IMR-90 (cell line): Measurements from ENCODE around the gene LIX1. TPM values are rescaled to one million over a fixed set of nuclear protein-coding genes. Genes with fewer than 3 reads are reported as not detected.

Source experiments
- ATAC-seq: fragments of 200-7000 bp; cut with Tn5 transposase; 2 replicates; pipeline ENCODE4 v1.9.1; 2020; ENCODE audit warnings: low read depth, mild to moderate bottlenecking, moderate library complexity
- BruUV-seq: library from RNA; stranded (reverse); fragments of 400-500 nt; replicated peaks from 2 replicates; lab custom pipeline; 2021; lab: Mats Ljungman, UMichigan
- CTCF ChIA-PET: fragments of 300-600 bp; formaldehyde crosslinking; extraction: SDS; loops from one replicate; lab custom pipeline; 2021; ENCODE audit warnings: antibody characterized with exemption; lab: Yijun Ruan, JAX
- POLR2A ChIA-PET: fragments of 300-600 bp; sonication (Branson Sonifier 250); formaldehyde crosslinking; loops from one replicate; lab custom pipeline; 2022; ENCODE audit warnings: antibody characterized with exemption; ENCODE audit not compliant: unreplicated experiment; lab: Charles Lee
- DNase-seq: peaks from one replicate; pipeline ENCODE4 v3.0.0; 2013
- H2AFZ ChIP-seq: replicated peaks from 2 replicates; pipeline ENCODE3; 2013; ENCODE audit warnings: low read length, mild to moderate bottlenecking; ENCODE audit not compliant: poor library complexity
- H2AK5ac ChIP-seq: 2 replicates; pipeline ENCODE4 v1.6.1; 2013; ENCODE audit warnings: low read depth, low read length, inconsistent platforms
- H2AK9ac ChIP-seq: replicated peaks from 2 replicates; pipeline ENCODE3; 2013; ENCODE audit warnings: mild to moderate bottlenecking, low read depth, low read length, moderate library complexity; ENCODE audit not compliant: poor library complexity
- H2BK120ac ChIP-seq: 2 replicates; pipeline ENCODE4 v1.6.1; 2013; ENCODE audit warnings: low read depth, low read length, inconsistent platforms
- H2BK15ac ChIP-seq: 3 replicates; pipeline ENCODE4 v1.6.1; 2013; ENCODE audit warnings: low read depth, low read length, inconsistent platforms
- H2BK20ac ChIP-seq: 2 replicates; pipeline ENCODE4 v1.6.1; 2013; ENCODE audit warnings: low read depth, mild to moderate bottlenecking, inconsistent platforms, low read length, moderate library complexity
- H2BK5ac ChIP-seq: 2 replicates; pipeline ENCODE4 v1.6.1; 2013; ENCODE audit warnings: mild to moderate bottlenecking, low read depth, low read length, inconsistent platforms; ENCODE audit not compliant: poor library complexity, severe bottlenecking
- H3K14ac ChIP-seq: replicated peaks from 2 replicates; pipeline ENCODE4 v1.6.1; 2013; ENCODE audit warnings: low read depth, low read length, inconsistent platforms
- H3K18ac ChIP-seq: 2 replicates; pipeline ENCODE4 v1.6.1; 2013; ENCODE audit warnings: low read depth, low read length, control low read depth
- H3K23ac ChIP-seq: 2 replicates; pipeline ENCODE4 v1.6.1; 2013; ENCODE audit warnings: low read depth, low read length, inconsistent platforms
- H3K27ac ChIP-seq: 2 replicates; pipeline ENCODE4 v1.5.1; 2013; ENCODE audit warnings: mild to moderate bottlenecking, control low read depth, low read length; ENCODE audit not compliant: insufficient read depth
- H3K27me3 ChIP-seq: 2 replicates; pipeline ENCODE4 v1.6.1; 2013; ENCODE audit warnings: low read length; ENCODE audit not compliant: control insufficient read depth, insufficient read depth
- H3K36me3 ChIP-seq: 2 replicates; pipeline ENCODE4 v1.6.1; 2013; ENCODE audit warnings: low read length, mixed read lengths; ENCODE audit not compliant: control insufficient read depth, insufficient read depth
- H3K4ac ChIP-seq: 2 replicates; pipeline ENCODE4 v1.6.1; 2013; ENCODE audit warnings: low read depth, low read length, inconsistent platforms
- H3K4me1 ChIP-seq: 2 replicates; pipeline ENCODE4 v1.6.1; 2013; ENCODE audit warnings: low read length, mixed read lengths; ENCODE audit not compliant: control insufficient read depth, insufficient read depth
- H3K4me2 ChIP-seq: 2 replicates; pipeline ENCODE4 v1.6.1; 2013; ENCODE audit warnings: low read depth, mild to moderate bottlenecking, control low read depth, low read length, moderate library complexity
- H3K4me3 ChIP-seq: 2 replicates; pipeline ENCODE4 v1.5.1; 2013; ENCODE audit warnings: low read depth, mild to moderate bottlenecking, control low read depth, low read length, moderate library complexity; ENCODE audit not compliant: insufficient read depth
- H3K56ac ChIP-seq: 2 replicates; pipeline ENCODE4 v1.6.1; 2013; ENCODE audit warnings: low read length, inconsistent platforms; ENCODE audit not compliant: insufficient read depth; ENCODE audit errors: extremely low read depth
- H3K79me1 ChIP-seq, 2 experiments: 2 replicates each; pipeline ENCODE4 v1.6.1; 2013; ENCODE audit warnings: low read length in 2 of 2, inconsistent platforms in 1 of 2, low read depth in 1 of 2
- H3K9ac ChIP-seq: 2 replicates; pipeline ENCODE4 v1.6.1; 2013; ENCODE audit warnings: low read depth, low read length, control low read depth
- H3K9me1 ChIP-seq: 2 replicates; pipeline ENCODE4 v1.6.1; 2013; ENCODE audit warnings: low read length, inconsistent platforms; ENCODE audit not compliant: insufficient read depth
- H3K9me3 ChIP-seq: 2 replicates; pipeline ENCODE4 v1.6.1; 2013; ENCODE audit warnings: low read length; ENCODE audit not compliant: control insufficient read depth, insufficient read depth
- H4K20me1 ChIP-seq: 2 replicates; pipeline ENCODE4 v1.6.1; 2013; ENCODE audit warnings: low read length, inconsistent platforms; ENCODE audit not compliant: insufficient read depth
- H4K5ac ChIP-seq: 2 replicates; pipeline ENCODE4 v1.6.1; 2013; ENCODE audit warnings: mild to moderate bottlenecking, low read depth, low read length, control low read depth
- H4K8ac ChIP-seq, 2 experiments: 2 replicates each; pipeline ENCODE4 v1.6.1; 2013; ENCODE audit warnings: low read depth in 2 of 2, low read length in 2 of 2, control low read depth in 1 of 2, inconsistent platforms in 1 of 2
- H4K91ac ChIP-seq: 2 replicates; pipeline ENCODE4 v1.6.1; 2013; ENCODE audit warnings: low read depth, low read length, inconsistent platforms; ENCODE audit not compliant: insufficient read depth
- BHLHE40 ChIP-seq: fragments of 150-350 bp; IDR thresholded peaks from 2 replicates; pipeline ENCODE4 v1.6.1; 2016; ENCODE audit warnings: mild to moderate bottlenecking, low read depth, low read length
- CEBPB ChIP-seq: IDR thresholded peaks from 2 replicates; pipeline ENCODE4 v1.6.1; 2012; ENCODE audit warnings: low read depth, low read length, improper control_type of control experiment
- FOS ChIP-seq: fragments of 150-350 bp; IDR thresholded peaks from 2 replicates; pipeline ENCODE4 v1.6.1; 2016; ENCODE audit warnings: low read depth, low read length
- MAZ ChIP-seq: IDR thresholded peaks from 2 replicates; pipeline ENCODE4 v1.6.1; 2012; ENCODE audit warnings: low read depth, mild to moderate bottlenecking, low read length, improper control_type of control experiment, moderate library complexity, borderline replicate concordance
- NFE2L2 ChIP-seq: fragments of 150-350 bp; IDR thresholded peaks from 2 replicates; pipeline ENCODE4 v1.6.1; 2016; ENCODE audit warnings: low read depth, mild to moderate bottlenecking, low read length
- RCOR1 ChIP-seq: IDR thresholded peaks from 2 replicates; pipeline ENCODE4 v1.6.1; 2012; ENCODE audit warnings: mild to moderate bottlenecking, low read length, improper control_type of control experiment; ENCODE audit not compliant: insufficient replicate concordance
- RFX5 ChIP-seq: IDR thresholded peaks from 2 replicates; pipeline ENCODE4 v1.8.0; 2012; ENCODE audit warnings: low read depth, mild to moderate bottlenecking, low read length, moderate library complexity
- USF2 ChIP-seq: fragments of 150-350 bp; IDR thresholded peaks from 2 replicates; pipeline ENCODE4 v1.6.1; 2017; ENCODE audit warnings: mild to moderate bottlenecking, antibody characterized with exemption, low read length, low read depth
- WGBS, 2 experiments: methylation state at CpG; one replicate each; pipeline versions ENCODE4 v1.1.5 to v1.1.7; 2013; ENCODE audit warnings: missing lambda C conversion rate in 2 of 2; ENCODE audit not compliant: insufficient read length in 1 of 2; ENCODE audit errors: extremely low coverage in 2 of 2; 5-methylcytosine and 5-hydroxymethylcytosine counted together
- dilution Hi-C: fragments of 300-500 bp; cut with HindIII; formaldehyde crosslinking; loops from one replicate; pipeline ENCODE4 v1.14.3; 2018; ENCODE audit warnings: low sequenced_read_pairs; ENCODE audit not compliant: unreplicated experiment
- in situ Hi-C: fragments of 300-500 bp; cut with MboI; formaldehyde crosslinking; loops from 3 replicates; pipeline ENCODE4 v1.14.3; 2019; ENCODE audit warnings: low sequenced_read_pairs, inconsistent platforms, mixed read lengths
- intact Hi-C: fragments of 100-400 bp; cut with micrococcal nuclease; formaldehyde crosslinking; loops from 2 replicates; pipeline ENCODE4 v1.10.0; 2022
- polyA plus RNA-seq, 3 experiments: library from polyadenylated mRNA; depleted of rRNA; stranded (reverse); fragments of >200 nt; gene quantifications; 2 replicates each; pipeline ENCODE4 v1.2.3, GENCODE V29; 2012; ENCODE audit warnings: low replicate concordance in 1 of 3
- total RNA-seq: library from RNA; depleted of rRNA; stranded (reverse); fragments of >200 nt; gene quantifications from 2 replicates; pipeline ENCODE4 v1.2.3, GENCODE V29; 2012
- TF ChIP-seq, protein P1 (sequence below): conservative IDR thresholded peaks from 2 replicates; pipeline ENCODE4 v1.5.1; 2012; ENCODE audit warnings: mild to moderate bottlenecking, low read depth, low read length, improper control_type of control experiment

LIX1 gene
- total and polyA plus RNA-seq, 2 of the 4 experiments (the other 2 are of a cell fraction): not detected

DNA sequence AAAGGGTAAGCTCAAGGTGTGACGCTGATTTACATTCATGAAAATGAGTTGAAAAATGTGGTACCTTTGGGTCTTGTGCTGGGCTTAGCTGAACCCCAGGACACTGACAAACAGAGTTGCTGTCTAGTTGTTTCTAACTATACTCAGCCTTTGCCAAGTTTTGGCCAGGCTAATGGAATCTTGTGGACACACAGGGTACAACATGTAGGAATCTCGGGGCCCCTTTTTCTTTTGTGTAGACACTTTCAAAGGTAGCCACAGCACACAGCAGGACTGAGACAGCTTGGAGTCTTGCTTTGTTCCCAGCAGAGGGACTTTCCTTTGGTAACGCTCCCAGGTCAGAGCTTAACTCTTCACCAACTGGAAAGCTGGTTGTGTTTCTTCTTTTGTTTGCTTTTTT, 7.8 kb downstream of the LIX1 start:
- in situ Hi-C loops: no loop called here

More for the DNA sequence above, 7.8 kb downstream of the LIX1 start:
- intact Hi-C loops (no loop called here), dilution Hi-C loops (no loop called here)
- 100% methylated on average over 1 of the region's 3 CpGs; no CpG with 5 or more reads in 1 of the 2 experiments for WGBS, 2 experiments
- Histone ChIP-seq H3K4ac (no peak overlapping the region), H3K9ac (no peak overlapping the region), H3K4me1 (no peaks in the 10 kb centered on the region), H3K4me2 (no peak overlapping the region), H3K9me3 (no peaks in the 10 kb centered on the region), H2BK120ac (no peak overlapping the region), H3K36me3 (no peaks in the 10 kb centered on the region), H2BK5ac (no peak overlapping the region), H4K5ac (no peak overlapping the region), H3K56ac (no peak overlapping the region), H3K27me3 (peaks cover 31% of the 10 kb centered on the region), H3K27ac (no peak overlapping the region), H4K91ac (no peak overlapping the region), H3K9me1 (no peaks in the 10 kb centered on the region), H4K20me1 (no peaks in the 10 kb centered on the region), H2BK20ac (no peak overlapping the region), H4K8ac (no peak overlapping the region), H2AK5ac (no peak overlapping the region), H3K18ac (no peak overlapping the region), H2BK15ac (no peak overlapping the region), H3K23ac (no peak overlapping the region), H3K14ac (no peak overlapping the region), H2AFZ (no peak overlapping the region), H3K79me1 (no peaks in the 10 kb centered on the region), H2AK9ac (no peak overlapping the region), H3K4me3 (no peak overlapping the region)
- CTCF ChIA-PET: interaction anchor here (1.8 kb wide), 1 partner anchor 8 kb away, joined by 5 read pairs; the partner anchor contains the start of gene LIX1
- no peak for ATAC-seq
- no peak for DNase-seq
- TF ChIP-seq NFE2L2 (no peak), RFX5 (no peak), FOS (no peak), CEBPB (no peak), USF2 (no peak), MAZ (no peak), RCOR1 (no peak), BHLHE40 (no peak)
- TF ChIP-seq, protein P1, sequence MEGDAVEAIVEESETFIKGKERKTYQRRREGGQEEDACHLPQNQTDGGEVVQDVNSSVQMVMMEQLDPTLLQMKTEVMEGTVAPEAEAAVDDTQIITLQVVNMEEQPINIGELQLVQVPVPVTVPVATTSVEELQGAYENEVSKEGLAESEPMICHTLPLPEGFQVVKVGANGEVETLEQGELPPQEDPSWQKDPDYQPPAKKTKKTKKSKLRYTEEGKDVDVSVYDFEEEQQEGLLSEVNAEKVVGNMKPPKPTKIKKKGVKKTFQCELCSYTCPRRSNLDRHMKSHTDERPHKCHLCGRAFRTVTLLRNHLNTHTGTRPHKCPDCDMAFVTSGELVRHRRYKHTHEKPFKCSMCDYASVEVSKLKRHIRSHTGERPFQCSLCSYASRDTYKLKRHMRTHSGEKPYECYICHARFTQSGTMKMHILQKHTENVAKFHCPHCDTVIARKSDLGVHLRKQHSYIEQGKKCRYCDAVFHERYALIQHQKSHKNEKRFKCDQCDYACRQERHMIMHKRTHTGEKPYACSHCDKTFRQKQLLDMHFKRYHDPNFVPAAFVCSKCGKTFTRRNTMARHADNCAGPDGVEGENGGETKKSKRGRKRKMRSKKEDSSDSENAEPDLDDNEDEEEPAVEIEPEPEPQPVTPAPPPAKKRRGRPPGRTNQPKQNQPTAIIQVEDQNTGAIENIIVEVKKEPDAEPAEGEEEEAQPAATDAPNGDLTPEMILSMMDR: no peak
- no TSS peak for BruUV-seq
- POLR2A ChIA-PET: no interaction called here
